IPS-NIHi11 (cell line): ENCODE data around the gene GLDC.

Experiments used
- DNase-seq: peaks from one replicate; pipeline ENCODE4 v3.0.0; 2012; ENCODE audit warnings: mixed read lengths, low spot score

GLDC gene

DNA sequence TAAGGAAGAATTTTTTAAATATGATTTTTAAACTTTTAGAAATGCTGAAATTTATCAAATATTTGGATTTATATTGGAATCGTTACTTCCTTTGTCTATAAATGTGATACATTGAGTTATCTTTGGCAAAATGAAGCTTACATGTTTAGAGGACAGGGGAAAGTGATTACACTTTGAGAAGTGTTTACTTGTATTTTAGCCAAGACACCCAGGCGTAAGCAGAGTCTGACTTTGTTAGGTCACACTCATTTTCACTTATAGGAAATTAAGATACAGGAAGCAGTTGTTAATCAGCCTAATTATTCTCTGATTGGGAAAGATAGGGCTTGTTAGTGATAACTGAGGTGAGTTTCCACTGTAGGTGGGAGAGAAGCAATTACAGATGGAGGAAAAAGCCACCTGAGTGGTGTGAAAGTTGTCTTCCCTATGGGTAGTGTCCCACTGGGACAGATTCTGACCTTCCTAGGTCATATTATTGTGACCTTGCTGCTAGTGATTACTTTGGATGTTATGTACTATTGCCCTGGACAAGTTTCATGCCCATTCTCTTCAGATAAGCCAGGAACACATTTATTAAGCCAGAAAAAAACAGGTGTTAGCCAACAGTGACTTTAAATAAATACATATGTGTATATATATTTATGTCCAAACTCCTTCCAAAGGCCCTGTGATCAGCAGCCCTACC, 143.9 kb downstream of the GLDC start:
- DNase-seq, result no peak

DNA sequence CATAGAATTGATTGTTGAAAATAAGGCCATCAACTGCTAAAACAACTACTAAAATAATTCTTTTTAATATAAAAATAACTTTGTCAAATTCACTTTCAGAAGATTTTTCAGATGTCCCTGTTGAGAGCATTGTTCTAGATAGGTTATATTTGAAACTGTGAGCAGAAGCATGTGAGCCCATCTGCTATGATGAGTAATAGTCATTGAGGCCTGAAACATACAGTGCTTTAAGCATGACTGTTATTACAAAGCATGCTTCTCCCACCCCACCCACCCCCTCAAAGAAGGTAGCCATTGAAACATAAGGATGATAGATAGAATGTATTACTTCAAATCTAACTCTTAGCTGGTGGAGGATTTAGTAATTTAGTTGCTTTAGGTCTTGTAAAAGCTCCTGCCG, 146.5 kb downstream of the GLDC start:
- DNase-seq, result no peak

DNA sequence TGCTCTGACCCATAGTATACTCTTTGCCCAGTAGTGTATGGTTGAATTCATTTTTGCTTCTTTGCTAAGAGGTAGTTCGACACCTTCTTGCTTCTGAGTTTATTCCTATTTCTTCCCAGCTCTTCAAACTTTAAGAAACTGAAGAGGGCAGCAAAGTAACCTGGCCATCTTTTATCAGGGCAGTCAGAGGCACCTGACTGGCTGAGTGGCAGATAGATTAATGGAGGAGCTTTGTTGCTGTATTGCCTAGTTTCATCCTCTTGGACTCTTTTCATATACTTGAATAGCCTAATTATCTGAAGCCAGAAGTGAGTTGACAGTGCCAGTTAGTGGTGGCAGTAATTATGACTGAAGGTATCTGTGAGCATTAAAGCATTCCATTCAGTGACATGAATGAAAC, 150.1 kb downstream of the GLDC start:
- DNase-seq, result no peak

DNA sequence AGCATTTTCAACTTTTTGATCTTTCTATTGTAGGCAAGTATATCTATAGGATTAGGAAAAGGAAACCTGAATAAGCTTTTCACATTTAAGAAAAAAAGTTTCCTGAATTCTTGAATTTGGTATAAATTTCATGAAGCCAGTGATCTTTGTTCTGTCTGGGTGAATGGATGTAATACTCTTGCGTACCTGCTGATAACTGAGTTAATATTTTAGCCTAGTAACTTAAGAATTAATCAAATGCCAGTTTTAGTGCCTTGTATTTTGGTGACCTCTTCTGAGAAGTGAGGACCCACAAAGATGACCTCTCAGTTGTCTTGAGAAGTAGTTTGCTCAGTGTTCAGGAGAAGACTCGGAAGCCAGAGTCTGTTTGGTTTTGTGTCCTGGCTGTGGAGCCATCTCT, 154.7 kb downstream of the GLDC start:
- DNase-seq, result no peak

GRCh38 chr9:6489099-6489498, 156.4 kb downstream of the GLDC start:
- no peak for DNase-seq

GRCh38 chr9:6488395-6488794, 157.1 kb downstream of the GLDC start:
- no peak for DNase-seq

DNA sequence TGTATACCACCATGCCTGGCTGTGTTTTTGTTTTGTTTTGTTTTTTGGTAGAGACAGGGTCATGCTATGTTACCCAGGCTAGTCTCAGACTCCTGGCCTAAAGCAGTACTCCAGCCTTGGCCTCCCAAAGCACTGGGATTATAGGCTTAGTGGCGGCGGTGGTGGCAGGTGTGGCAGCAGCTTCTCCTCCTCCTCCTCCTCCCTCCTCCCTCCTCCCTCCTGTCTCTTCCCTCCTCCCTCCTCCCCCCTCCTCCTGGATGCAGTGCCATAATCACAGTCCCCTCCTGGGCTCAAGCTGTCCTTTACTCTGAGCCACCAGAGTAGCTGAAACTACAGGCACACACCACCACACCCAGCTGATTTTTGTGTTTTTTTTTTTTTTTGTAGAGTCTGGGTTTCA, 161.3 kb downstream of the GLDC start:
- no peak for DNase-seq
